ENCODE data around the gene YEATS2.

The YEATS2 gene

GRCh38 chr3:183845090-183845489 is 147.5 kb downstream of the YEATS2 start:
- Histone ChIP-seq H3K9me3 (ENCODE audit: control insufficient read depth in 1 of 2, low read length in 2 of 2) (no peaks in the 10 kb centered on the region), H3K4me1 (ENCODE audit: control insufficient read depth in 1 of 2, insufficient read depth in 2 of 2, low read length in 2 of 2) (no peaks in the 10 kb centered on the region), H3K36me3 (ENCODE audit: control insufficient read depth in 1 of 2, insufficient read depth in 2 of 2, low read length in 2 of 2) (peaks cover 52 to 62% of the 10 kb centered on the region in 2 donors), H3K4me3 (ENCODE audit: low read depth in 1 of 2, low read length in 2 of 2) (no peak overlapping the region), H3K27me3 (ENCODE audit: low read depth, low read length) (no peaks in the 10 kb centered on the region), H3K27ac (ENCODE audit: low read length) (no peak overlapping the region)

DNA sequence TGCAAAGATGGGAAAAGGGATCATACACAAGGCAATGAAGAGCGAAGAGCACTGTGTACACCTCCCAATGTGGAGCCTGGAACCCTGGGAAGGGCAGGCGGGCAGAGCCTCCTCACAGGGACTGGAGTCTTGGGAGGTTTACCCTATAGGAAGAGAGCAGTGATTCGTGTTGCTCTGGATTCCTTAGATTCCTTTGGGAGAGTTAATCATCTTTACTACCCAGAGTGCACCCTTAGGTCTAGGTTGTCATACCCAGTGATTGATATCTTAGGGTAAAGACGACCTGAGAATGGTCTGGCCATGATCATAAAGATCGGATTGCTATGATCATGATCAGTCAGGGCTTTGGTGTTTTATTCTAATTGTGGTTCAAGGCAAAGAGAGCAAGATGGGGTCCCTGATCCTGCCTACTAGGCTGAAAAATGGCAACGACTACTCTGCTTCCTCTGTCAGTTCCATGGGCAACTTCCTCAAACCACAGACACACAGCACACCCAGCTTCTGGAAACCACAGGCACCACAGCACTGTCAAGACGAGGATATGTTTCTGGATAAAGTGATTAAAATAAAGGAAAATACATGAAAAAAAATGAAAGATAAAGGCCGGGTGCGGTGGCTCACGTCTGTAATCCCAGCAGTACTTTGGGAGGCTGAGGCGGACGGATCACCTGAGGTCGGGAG is 148.2 kb downstream of the YEATS2 start:
- no peaks in the 10 kb centered on the region for H3K9me3 ChIP-seq (ENCODE audit: control insufficient read depth in 1 of 2, low read length in 2 of 2)
- no peaks in the 10 kb centered on the region for H3K4me1 ChIP-seq (ENCODE audit: control insufficient read depth in 1 of 2, insufficient read depth in 2 of 2, low read length in 2 of 2)
- no peak overlapping the region for H3K4me3 ChIP-seq (ENCODE audit: low read depth in 1 of 2, low read length in 2 of 2)
- H3K27ac ChIP-seq (ENCODE audit: low read length), result no peak overlapping the region
- no peaks in the 10 kb centered on the region for H3K27me3 ChIP-seq (ENCODE audit: low read depth, low read length)
- peaks cover 48 to 57% of the 10 kb centered on the region in 2 donors for H3K36me3 ChIP-seq (ENCODE audit: control insufficient read depth in 1 of 2, insufficient read depth in 2 of 2, low read length in 2 of 2)

- H3K27ac ChIP-seq (ENCODE audit: low read length), result no peak overlapping the region
- H3K4me3 ChIP-seq (ENCODE audit: low read depth in 1 of 2, low read length in 2 of 2), result no peak overlapping the region
- H3K36me3 ChIP-seq (ENCODE audit: control insufficient read depth in 1 of 2, insufficient read depth in 2 of 2, low read length in 2 of 2), result peaks cover 22 to 24% of the 10 kb centered on the region in 2 donors
- no peaks in the 10 kb centered on the region for H3K9me3 ChIP-seq (ENCODE audit: control insufficient read depth in 1 of 2, low read length in 2 of 2)
- H3K4me1 ChIP-seq (ENCODE audit: control insufficient read depth in 1 of 2, insufficient read depth in 2 of 2, low read length in 2 of 2), result no peaks in the 10 kb centered on the region
- no peaks in the 10 kb centered on the region for H3K27me3 ChIP-seq (ENCODE audit: low read depth, low read length)
Measured at GRCh38 chr3:183854318-183855035, 156.9 kb downstream of the YEATS2 start.

DNA sequence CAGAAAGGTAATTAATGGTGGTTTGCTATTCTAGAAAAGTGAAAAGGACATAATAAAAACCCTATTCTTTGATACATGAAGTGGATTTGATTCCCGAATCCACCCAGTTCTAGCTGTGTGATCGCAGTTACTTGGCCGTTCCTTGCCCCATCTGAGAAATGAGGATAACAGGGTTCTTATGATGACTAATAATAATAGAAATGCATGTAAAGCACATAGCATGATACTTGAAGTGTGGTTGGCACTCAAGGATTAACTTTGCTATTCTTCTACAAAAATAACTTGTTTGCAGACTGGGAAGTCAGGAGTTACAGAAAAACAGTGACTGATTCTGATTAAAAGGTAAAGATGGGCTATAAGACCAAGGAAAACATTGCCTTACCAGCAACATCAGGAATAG is 160.3 kb downstream of the YEATS2 start:
- Histone ChIP-seq H3K9me3 (ENCODE audit: control insufficient read depth in 1 of 2, low read length in 2 of 2) (no peaks in the 10 kb centered on the region), H3K4me3 (ENCODE audit: low read depth in 1 of 2, low read length in 2 of 2) (no peak overlapping the region), H3K4me1 (ENCODE audit: control insufficient read depth in 1 of 2, insufficient read depth in 2 of 2, low read length in 2 of 2) (no peaks in the 10 kb centered on the region), H3K27ac (ENCODE audit: low read length) (no peak overlapping the region), H3K36me3 (ENCODE audit: control insufficient read depth in 1 of 2, insufficient read depth in 2 of 2, low read length in 2 of 2) (peaks cover 35 to 37% of the 10 kb centered on the region in 2 donors), H3K27me3 (ENCODE audit: low read depth, low read length) (no peaks in the 10 kb centered on the region)
